ENCODE results near the gene SALL3.

The SALL3 gene

GRCh38 chr18:78970774-78971333, 8.8 kb upstream of the SALL3 start:
- no peak for DNase-seq (ENCODE audit: low read depth)
- H3K4me3 ChIP-seq (ENCODE audit: low read length): no peak overlapping the region
- no peak for TF ChIP-seq CTCF (conservative IDR thresholded peaks at IDR 0.05; ENCODE audit: low read length)

DNA sequence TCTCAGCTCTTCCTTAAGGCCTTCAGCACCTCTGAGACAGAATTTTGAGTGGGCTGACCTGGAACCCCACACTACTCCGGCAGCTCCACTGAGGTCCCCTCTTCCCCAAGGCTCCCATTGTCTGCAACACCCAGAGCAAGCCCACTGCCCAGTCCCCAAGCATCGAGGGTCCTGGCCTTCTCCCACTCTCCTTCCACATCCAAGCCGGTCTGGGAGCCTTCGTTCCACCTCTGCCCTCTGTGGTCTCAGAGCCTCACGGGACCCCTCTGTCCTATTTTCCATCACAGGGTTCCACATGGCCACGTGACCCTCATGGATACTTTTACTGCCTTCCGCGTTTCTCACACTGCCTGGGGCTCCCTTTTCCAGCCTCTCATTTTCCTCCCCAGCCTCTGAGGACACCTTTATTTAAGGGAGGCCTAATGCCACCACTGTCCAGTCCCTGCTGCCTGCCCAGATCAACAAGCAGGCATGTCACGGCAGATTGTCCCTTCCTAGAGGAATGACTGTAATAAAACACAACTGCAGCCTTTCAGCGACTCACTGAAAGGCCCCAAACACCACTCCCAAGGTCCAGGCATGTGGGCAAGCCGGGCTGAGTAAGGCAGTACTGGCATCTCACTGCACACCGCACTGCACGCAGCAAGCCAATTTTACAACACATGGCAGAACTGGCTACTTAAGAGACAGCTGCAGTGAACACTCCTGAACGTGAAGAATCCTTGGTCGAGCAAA, 7.9 kb upstream of the SALL3 start:
- no peak for DNase-seq (ENCODE audit: low read depth)
- no peak for TF ChIP-seq CTCF (conservative IDR thresholded peaks at IDR 0.05; ENCODE audit: low read length)
- no peak overlapping the region for H3K4me3 ChIP-seq (ENCODE audit: low read length)

GRCh38 chr18:78972385-78972918, 7.2 kb upstream of the SALL3 start:
- TF ChIP-seq CTCF (conservative IDR thresholded peaks at IDR 0.05; ENCODE audit: low read length): no peak
- no peak overlapping the region for H3K4me3 ChIP-seq (ENCODE audit: low read length)
- DNase-seq (ENCODE audit: low read depth): no peak

- no peak overlapping the region for H3K4me3 ChIP-seq (ENCODE audit: low read length)
These were observed 6.7 kb upstream of the SALL3 start for GRCh38 chr18:78972930-78973331.

GRCh38 chr18:78973357-78974083, 6.1 kb upstream of the SALL3 start:
- DNase-seq (ENCODE audit: low read depth): no peak
- no peak for TF ChIP-seq CTCF (conservative IDR thresholded peaks at IDR 0.05; ENCODE audit: low read length)
- no peak overlapping the region for H3K4me3 ChIP-seq (ENCODE audit: low read length)

More at GRCh38 chr18:78972930-78973331, 6.7 kb upstream of the SALL3 start:
- no peak for TF ChIP-seq CTCF (conservative IDR thresholded peaks at IDR 0.05; ENCODE audit: low read length)
- DNase-seq (ENCODE audit: low read depth): no peak

GRCh38 chr18:78974115-78974761, 5.4 kb upstream of the SALL3 start:
- DNase-seq (ENCODE audit: low read depth): no peak
- TF ChIP-seq CTCF (conservative IDR thresholded peaks at IDR 0.05; ENCODE audit: low read length): no peak
- H3K4me3 ChIP-seq (ENCODE audit: low read length): no peak overlapping the region

All from AG10803 (cell line).